Stimulated activated CD4-positive, alpha-beta T cell treated with anti-CD3 and anti-CD28 coated beads, Interleukin-4, amount 100 ng/mL, for 24 hours (primary cell): ENCODE results near the gene COPS7A.

Experiments used
- DNase-seq: peaks from one replicate; pipeline ENCODE4 v3.0.0-alpha.2; 2020

Gene COPS7A

GRCh38 chr12:6771091-6771495 is 47.2 kb downstream of the COPS7A start:
- DNase-seq, result no peak

GRCh38 chr12:6771509-6772330 is 47.9 kb downstream of the COPS7A start:
- DNase-seq, result no peak

- DNase-seq, result peak; percentile 55
Observed at GRCh38 chr12:6772331-6772695, 48.5 kb downstream of the COPS7A start, which contains the start of gene LAG3. Gene LAG3, plus strand, starts transcription at chr12:6772520. Its CDS starts 333 bp downstream, at chr12:6772853.

GRCh38 chr12:6772726-6773589 is 49.1 kb downstream of the COPS7A start:
- no peak for DNase-seq

DNA sequence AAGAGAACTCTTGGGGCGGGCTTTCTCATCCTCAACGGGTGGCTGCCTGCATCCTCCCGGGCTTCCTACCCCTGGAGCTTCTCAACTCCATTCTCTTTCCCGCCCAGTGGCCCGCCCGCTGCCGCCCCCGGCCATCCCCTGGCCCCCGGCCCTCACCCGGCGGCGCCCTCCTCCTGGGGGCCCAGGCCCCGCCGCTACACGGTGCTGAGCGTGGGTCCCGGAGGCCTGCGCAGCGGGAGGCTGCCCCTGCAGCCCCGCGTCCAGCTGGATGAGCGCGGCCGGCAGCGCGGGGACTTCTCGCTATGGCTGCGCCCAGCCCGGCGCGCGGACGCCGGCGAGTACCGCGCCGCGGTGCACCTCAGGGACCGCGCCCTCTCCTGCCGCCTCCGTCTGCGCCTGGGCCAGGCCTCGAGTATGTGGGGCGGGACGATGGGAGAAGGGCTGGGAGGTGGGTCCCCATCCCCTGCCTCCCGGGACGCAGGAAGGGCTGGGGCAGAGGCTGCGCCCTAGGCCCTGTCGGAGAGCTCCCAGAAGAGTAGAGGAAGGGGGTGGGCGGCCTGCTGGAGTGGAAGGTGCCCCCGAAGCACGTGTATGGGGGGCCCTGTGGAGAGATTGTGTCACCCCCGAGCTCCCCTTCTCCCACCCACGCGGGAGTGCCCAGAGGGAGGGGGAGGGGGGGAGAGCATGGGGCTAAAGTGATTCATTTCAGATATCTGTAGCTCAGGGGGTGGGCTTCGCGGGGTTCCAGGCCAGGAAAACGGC is 49.9 kb downstream of the COPS7A start:
- no peak for DNase-seq

DNA sequence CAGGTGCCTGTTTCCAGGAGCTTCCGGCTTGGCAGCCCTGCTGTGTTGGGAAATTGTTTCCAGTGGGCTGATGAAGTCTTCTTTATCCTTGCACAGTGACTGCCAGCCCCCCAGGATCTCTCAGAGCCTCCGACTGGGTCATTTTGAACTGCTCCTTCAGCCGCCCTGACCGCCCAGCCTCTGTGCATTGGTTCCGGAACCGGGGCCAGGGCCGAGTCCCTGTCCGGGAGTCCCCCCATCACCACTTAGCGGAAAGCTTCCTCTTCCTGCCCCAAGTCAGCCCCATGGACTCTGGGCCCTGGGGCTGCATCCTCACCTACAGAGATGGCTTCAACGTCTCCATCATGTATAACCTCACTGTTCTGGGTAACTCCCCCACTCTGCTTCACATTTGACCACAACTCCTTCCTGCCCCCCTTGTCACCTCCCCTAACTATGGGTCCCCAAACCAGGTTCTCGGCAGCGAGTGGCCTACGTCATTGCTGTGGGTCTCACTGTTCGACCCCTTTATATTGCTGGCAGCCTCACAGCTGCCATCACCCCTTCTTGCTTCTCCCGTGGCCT is 50.7 kb downstream of the COPS7A start:
- DNase-seq, result no peak

GRCh38 chr12:6775185-6776174 is 51.6 kb downstream of the COPS7A start:
- DNase-seq, result no peak

GRCh38 chr12:6777386-6777785 is 53.5 kb downstream of the COPS7A start:
- DNase-seq, result no peak

GRCh38 chr12:6778217-6778573 is 54.3 kb downstream of the COPS7A start:
- no peak for DNase-seq

GRCh38 chr12:6778574-6779550 is 55.0 kb downstream of the COPS7A start:
- DNase-seq, result peak; percentile 92

- no peak for DNase-seq
Observed at GRCh38 chr12:6779708-6780432, 56.0 kb downstream of the COPS7A start.

DNA sequence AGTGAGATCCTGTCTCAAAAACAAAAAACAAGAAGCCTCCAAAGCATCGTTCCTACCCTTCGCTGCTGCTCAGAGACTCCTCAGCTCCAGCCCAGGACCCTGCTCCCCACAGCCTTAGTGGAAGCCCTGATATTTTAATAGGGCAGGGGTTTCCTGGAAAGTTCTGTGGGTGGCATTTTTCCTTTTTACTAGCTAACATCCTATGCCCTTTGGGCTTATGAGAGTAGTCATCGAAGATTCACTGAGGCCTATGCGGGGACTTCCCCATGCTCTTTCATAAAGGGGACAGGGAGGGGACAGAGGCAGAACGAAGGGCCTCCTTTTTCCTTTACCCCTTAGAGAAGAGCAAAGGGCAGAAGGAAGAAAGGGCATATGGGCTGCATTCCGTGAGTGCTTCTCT is 56.7 kb downstream of the COPS7A start:
- DNase-seq, result peak; percentile 39
